HEK293T (cell line): Measurements from ENCODE around the gene SLC10A7.

ENCODE experiments used
- ELF4 ChIP-seq: fragments of 450-650 bp; IDR thresholded peaks from 2 replicates; pipeline ENCODE4 v1.6.1; 2017; ENCODE audit warnings: antibody characterized with exemption
- SP1 ChIP-seq: fragments of 450-650 bp; IDR thresholded peaks from 2 replicates; pipeline ENCODE4 v1.6.1; 2017
- SUZ12 ChIP-seq: fragments of 450-650 bp; IDR thresholded peaks from 2 replicates; pipeline ENCODE4 v1.6.1; 2016; ENCODE audit warnings: mild to moderate bottlenecking
- TARDBP ChIP-seq: fragments of 450-650 bp; IDR thresholded peaks from 2 replicates; pipeline ENCODE4 v1.6.1; 2016

- no peak for TF ChIP-seq SUZ12
- TF ChIP-seq ELF4, result no peak
- no peak for TF ChIP-seq TARDBP
- TF ChIP-seq SP1, result no peak
These were observed 26.5 kb downstream of the SLC10A7 start for GRCh38 chr4:146495269-146495668.
